Activated CD4-positive, alpha-beta T cell treated with anti-CD3 and anti-CD28 coated beads for 1 hour (primary cell): ENCODE measurements around the gene KIF14.
A peak's percentile ranks its signal among the peaks of the same experiment; 100 is the strongest.
"Not testable (repeated sequence)": the region's sequence is repeated elsewhere in the genome, so short reads cannot be mapped to it uniquely, and the experiment has no call there.

Source experiments
- DNase-seq: peaks from one replicate; pipeline ENCODE4 v3.0.0-alpha.2; 2020

Gene KIF14

GRCh38 chr1:200535605-200536004 lies 84.9 kb downstream of the KIF14 start:
- no peak for DNase-seq

- peak; percentile 19 for DNase-seq
Observed at GRCh38 chr1:200530623-200531261, 89.8 kb downstream of the KIF14 start.

- DNase-seq: no peak
Observed at GRCh38 chr1:200528858-200529606, 91.5 kb downstream of the KIF14 start.

GRCh38 chr1:200527670-200528069 lies 92.9 kb downstream of the KIF14 start:
- no peak for DNase-seq

DNA sequence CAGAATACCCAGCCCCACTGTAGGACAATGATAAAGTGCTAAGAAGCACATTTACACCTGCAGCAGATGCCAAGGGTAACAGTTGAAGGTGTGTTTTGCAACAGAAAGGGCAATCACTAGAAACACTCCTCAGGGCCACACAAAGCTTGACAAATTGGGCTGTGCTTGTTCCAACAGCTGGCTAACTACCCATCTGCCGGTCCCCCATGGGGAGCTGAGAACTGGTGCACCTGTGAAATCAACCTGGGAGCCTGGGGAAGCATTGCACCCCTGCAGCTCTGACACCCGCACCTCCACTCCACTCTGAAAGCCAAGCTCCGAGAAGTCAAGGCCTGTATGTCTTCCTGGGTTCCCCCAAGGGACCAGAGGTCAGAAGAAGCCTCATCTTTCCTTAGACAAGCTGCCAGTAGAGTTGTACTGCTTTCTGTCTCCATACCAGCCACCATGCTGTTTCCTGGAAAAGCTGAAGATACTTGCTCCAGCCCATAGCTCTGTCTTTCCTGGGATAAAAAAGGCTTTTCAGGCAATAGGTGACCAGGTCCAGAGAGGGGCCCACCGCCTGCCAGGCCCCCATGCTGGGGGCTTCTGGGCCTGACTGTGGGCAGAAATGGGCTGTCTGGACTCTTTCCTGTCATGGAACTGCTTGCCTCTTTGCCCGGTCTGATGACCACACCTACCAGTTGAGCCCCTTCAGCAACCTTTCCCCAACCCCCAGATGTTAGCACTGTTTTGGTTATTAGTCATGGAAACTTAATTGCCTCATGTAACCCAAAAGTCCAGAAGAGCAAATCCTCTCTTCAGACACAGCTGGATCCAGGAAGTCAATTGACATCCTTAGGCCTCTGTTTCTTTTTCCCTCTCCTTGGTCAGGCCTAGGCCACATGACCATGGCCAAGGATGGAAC lies 93.6 kb downstream of the KIF14 start:
- no peak for DNase-seq

GRCh38 chr1:200525090-200525987 lies 95.2 kb downstream of the KIF14 start:
- no peak for DNase-seq

- not testable (repeated sequence) for DNase-seq
Observed at GRCh38 chr1:200524551-200524950, 96.0 kb downstream of the KIF14 start.

DNA sequence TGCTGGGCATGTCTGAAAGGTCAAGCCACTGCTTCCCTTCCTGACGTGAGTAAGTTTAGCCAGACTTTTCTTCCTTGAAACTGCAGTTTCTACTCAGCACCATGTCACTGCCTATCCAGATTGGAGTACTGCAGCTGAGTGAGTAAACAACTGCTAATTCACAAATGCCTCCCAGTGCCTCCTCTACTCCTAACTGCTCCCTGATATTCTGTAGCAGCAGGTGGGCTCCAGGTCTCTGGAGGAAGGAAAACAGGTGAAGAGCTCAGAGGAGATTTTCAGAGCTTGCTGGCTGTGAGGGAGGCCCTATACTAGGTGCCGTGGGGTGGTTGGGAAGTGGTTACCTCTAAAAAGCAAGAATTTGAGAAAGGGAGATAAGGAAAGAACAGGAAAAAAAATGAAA lies 96.5 kb downstream of the KIF14 start:
- DNase-seq: no peak

- no peak for DNase-seq
Observed at GRCh38 chr1:200520735-200521134, 99.8 kb downstream of the KIF14 start.

GRCh38 chr1:200518524-200518923 lies 102.0 kb downstream of the KIF14 start:
- DNase-seq: no peak

DNA sequence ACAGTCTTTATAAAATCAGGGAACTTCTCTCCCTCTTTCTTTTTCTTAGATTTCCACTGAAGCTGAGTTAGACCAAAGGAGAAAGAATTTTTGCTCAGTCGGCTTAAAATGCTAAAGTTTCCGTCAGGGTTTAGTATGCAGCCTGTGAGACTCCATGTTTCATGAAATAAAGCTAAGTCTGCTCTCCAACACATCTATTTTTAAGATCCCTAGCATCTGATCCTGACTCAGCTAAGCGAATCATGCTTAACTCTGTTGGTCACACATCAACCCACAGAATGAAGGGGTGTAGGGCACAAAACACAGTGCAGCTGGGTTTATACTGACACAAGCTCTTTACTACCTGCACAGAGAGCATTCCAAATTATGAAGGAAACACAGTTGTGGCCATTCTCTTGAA lies 108.4 kb downstream of the KIF14 start:
- DNase-seq: no peak

DNA sequence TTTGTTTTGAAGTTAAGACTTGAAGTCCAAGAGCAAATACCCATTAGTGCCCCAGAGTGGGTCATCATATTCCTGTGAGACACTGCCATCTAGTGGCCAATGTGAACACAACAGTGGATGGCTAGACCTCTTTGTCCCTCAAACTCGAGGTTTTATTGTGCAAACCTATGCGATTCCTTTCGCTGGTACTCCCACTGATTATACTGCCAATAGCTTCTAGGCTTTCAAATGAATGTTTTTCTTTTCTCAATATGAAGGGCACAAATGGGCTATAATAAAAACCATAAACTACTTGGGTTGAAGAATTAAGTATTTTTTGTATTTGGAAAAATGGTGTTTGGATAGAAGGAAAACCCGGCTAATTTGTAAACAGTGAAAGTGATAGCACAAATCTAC lies 110.3 kb downstream of the KIF14 start:
- peak; percentile 31 for DNase-seq

DNA sequence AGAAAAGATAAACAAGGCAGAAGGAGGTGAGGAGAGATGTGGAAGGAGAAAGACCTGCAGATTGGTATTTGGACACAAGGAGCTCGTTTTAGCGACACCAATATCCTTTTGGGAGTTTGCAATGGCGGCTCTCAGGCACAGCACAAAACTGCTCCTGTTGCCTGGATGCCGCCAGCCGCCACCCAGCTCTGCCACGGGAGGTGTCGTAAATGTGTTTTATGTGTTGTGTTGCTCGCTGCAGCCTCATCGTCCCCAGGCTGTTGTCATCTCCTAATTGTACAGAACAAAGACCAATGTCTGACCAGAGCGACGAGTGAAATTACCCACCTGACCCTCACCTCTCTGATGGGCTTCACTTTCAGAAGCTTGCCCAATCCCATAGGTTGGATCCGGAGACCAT lies 114.1 kb downstream of the KIF14 start:
- no peak for DNase-seq

DNA sequence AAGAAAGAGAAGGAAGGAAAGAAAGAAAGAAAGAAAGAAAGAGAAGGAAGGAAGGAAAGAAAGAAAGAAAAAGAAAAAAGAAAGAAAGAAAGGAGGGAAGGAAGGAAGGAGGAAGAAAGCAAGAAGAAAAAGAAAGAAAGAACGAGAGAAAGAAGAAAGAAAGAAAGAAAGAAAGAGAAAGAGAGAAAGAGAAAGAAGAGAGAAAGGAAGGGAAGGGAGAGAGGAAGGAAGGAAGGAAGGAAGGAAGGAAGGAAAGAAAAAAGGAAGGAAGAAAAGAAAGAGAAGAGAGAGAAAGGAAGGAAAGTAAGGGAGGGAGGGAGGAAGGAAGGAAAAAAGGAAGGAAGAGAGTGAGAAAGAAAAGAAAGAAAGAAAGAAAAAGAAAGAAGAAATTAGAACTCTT lies 115.3 kb downstream of the KIF14 start:
- no peak for DNase-seq
